Keratinocyte (primary cell): ENCODE measurements around the gene BRPF3. TPM values are rescaled to one million over a fixed set of nuclear protein-coding genes. Genes with fewer than 3 reads are reported as not detected.

ENCODE experiments used
- DNase-seq: peaks from one replicate; pipeline ENCODE4 v3.0.0-alpha.2; 2011; ENCODE audit warnings: low read depth, missing footprints, low spot score
- FAIRE-seq: peaks from 2 replicates; lab custom pipeline; 2011; peaks lifted over from hg19 to GRCh38; lab: Jason Lieb, UNC
- H2AFZ ChIP-seq: 2 replicates; pipeline ENCODE4 v1.6.0; 2012; ENCODE audit warnings: low read length, control low read depth, inconsistent platforms; ENCODE audit not compliant: control insufficient read depth
- H3K27ac ChIP-seq: 2 replicates; pipeline ENCODE4 v1.5.1; 2011; ENCODE audit warnings: low read length; ENCODE audit not compliant: control insufficient read depth, insufficient read depth
- H3K27me3 ChIP-seq: 3 replicates; pipeline ENCODE4 v1.6.0; 2011; ENCODE audit warnings: low read length; ENCODE audit not compliant: control insufficient read depth, insufficient read depth; ENCODE audit errors: extremely low read depth
- H3K36me3 ChIP-seq, 2 experiments: 2 replicates in 1 of 2; 3 replicates in 1 of 2; pipeline ENCODE4 v1.5.1; 2011; ENCODE audit warnings: low read length in 2 of 2, mild to moderate bottlenecking in 1 of 2; ENCODE audit not compliant: control insufficient read depth in 2 of 2, insufficient read depth in 2 of 2; ENCODE audit errors: extremely low read depth in 1 of 2
- H3K4me1 ChIP-seq: 3 replicates; pipeline ENCODE4 v1.5.1; 2011; ENCODE audit warnings: low read length; ENCODE audit not compliant: control insufficient read depth, insufficient read depth; ENCODE audit errors: extremely low read depth
- H3K4me2 ChIP-seq: 3 replicates; pipeline ENCODE4 v1.6.0; 2011; ENCODE audit warnings: low read depth, low read length; ENCODE audit not compliant: control insufficient read depth, insufficient read depth; ENCODE audit errors: extremely low read depth
- H3K4me3 ChIP-seq, 3 experiments: fragments of 200-600 bp in 1 of 3; sonication (generic) in 1 of 3; 2 replicates in 2 of 3; 3 replicates in 1 of 3; pipeline ENCODE4 v1.5.1; 2011 to 2016; ENCODE audit warnings: low read length in 3 of 3, mild to moderate bottlenecking in 3 of 3, control low read depth in 2 of 3, inconsistent platforms in 1 of 3, low read depth in 1 of 3, mixed read lengths in 1 of 3, mixed run types in 1 of 3, moderate library complexity in 1 of 3; ENCODE audit not compliant: control insufficient read depth in 2 of 3, insufficient read depth in 2 of 3; ENCODE audit errors: extremely low read depth in 1 of 3
- H3K79me2 ChIP-seq: 2 replicates; pipeline ENCODE4 v1.6.0; 2012; ENCODE audit warnings: low read length; ENCODE audit not compliant: control insufficient read depth, insufficient read depth
- H3K9ac ChIP-seq: 3 replicates; pipeline ENCODE4 v1.6.0; 2011; ENCODE audit warnings: low read length; ENCODE audit not compliant: control insufficient read depth, insufficient read depth; ENCODE audit errors: extremely low read depth
- H3K9me1 ChIP-seq: 3 replicates; pipeline ENCODE4 v1.6.0; 2011; ENCODE audit warnings: low read length; ENCODE audit not compliant: control insufficient read depth, insufficient read depth; ENCODE audit errors: extremely low read depth
- H3K9me3 ChIP-seq: 2 replicates; pipeline ENCODE4 v1.5.1; 2012; ENCODE audit warnings: low read depth, low read length; ENCODE audit not compliant: control insufficient read depth
- H4K20me1 ChIP-seq: 3 replicates; pipeline ENCODE4 v1.6.0; 2011; ENCODE audit warnings: low read length; ENCODE audit not compliant: control insufficient read depth, insufficient read depth; ENCODE audit errors: extremely low read depth
- EZH2 ChIP-seq: IDR thresholded peaks from one replicate; pipeline ENCODE4 v1.6.1; 2012; ENCODE audit warnings: inconsistent platforms, mild to moderate bottlenecking, low read length, moderate library complexity
- dilution Hi-C: fragments of 300-500 bp; cut with MboI; formaldehyde crosslinking; loops from one replicate; pipeline ENCODE4 v1.7.0; 2020; ENCODE audit warnings: low sequenced_read_pairs; ENCODE audit not compliant: extremely low pct_ligation_motif_present
- polyA plus RNA-seq, 5 experiments: library from polyadenylated mRNA; depleted of rRNA in 3 of 5; stranded (reverse) in 3 of 5; stranded (forward) in 1 of 5; unstranded in 1 of 5; fragments of >200 nt; gene quantifications; 1 replicate in 1 of 5; 2 replicates in 3 of 5; 3 replicates in 1 of 5; pipeline versions ENCODE4 v1.2.1 to v1.2.3, GENCODE V29; 2011 to 2012; ENCODE audit warnings: missing spikeins in 2 of 5, low read depth in 1 of 5, low replicate concordance in 1 of 5
- TF ChIP-seq, protein P1 (sequence below), 3 experiments: IDR thresholded peaks in 1 of 3; conservative IDR thresholded peaks in 1 of 3; optimal IDR thresholded peaks in 1 of 3; 2 replicates in 2 of 3; 3 replicates in 1 of 3; pipeline versions ENCODE3 to v1.5.1; 2011; ENCODE audit warnings: low read length in 3 of 3, mild to moderate bottlenecking in 3 of 3, moderate library complexity in 2 of 3, control low read depth in 1 of 3, inconsistent platforms in 1 of 3; ENCODE audit not compliant: insufficient read depth in 2 of 3; ENCODE audit errors: extremely low read depth in 1 of 3

Gene BRPF3
- polyA plus RNA-seq, 1 donor (not counting 4 experiments of a cell fraction or from before 2014, with no cell fraction given): 4.8 TPM

GRCh38 chr6:36149476-36149875 lies 47.1 kb upstream of the BRPF3 start:
- peaks cover 5% of the 10 kb centered on the region for H3K4me1 ChIP-seq
- dilution Hi-C loops: no loop called here
- no peak overlapping the region for H3K4me2 ChIP-seq
- H4K20me1 ChIP-seq: no peaks in the 10 kb centered on the region
- FAIRE-seq (no peak), DNase-seq (no peak)
- H3K4me3 ChIP-seq: no peak overlapping the region
- TF ChIP-seq EZH2: no peak
- TF ChIP-seq, protein P1, sequence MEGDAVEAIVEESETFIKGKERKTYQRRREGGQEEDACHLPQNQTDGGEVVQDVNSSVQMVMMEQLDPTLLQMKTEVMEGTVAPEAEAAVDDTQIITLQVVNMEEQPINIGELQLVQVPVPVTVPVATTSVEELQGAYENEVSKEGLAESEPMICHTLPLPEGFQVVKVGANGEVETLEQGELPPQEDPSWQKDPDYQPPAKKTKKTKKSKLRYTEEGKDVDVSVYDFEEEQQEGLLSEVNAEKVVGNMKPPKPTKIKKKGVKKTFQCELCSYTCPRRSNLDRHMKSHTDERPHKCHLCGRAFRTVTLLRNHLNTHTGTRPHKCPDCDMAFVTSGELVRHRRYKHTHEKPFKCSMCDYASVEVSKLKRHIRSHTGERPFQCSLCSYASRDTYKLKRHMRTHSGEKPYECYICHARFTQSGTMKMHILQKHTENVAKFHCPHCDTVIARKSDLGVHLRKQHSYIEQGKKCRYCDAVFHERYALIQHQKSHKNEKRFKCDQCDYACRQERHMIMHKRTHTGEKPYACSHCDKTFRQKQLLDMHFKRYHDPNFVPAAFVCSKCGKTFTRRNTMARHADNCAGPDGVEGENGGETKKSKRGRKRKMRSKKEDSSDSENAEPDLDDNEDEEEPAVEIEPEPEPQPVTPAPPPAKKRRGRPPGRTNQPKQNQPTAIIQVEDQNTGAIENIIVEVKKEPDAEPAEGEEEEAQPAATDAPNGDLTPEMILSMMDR (optimal IDR thresholded peaks at IDR 0.05 in 1 of 3, IDR thresholded peaks at IDR 0.05 in 1 of 3, conservative IDR thresholded peaks at IDR 0.05 in 1 of 3; ENCODE audit: extremely low read depth in 1 of 3, insufficient read depth in 2 of 3, low read length in 3 of 3): no peak
- no peaks in the 10 kb centered on the region for H3K9me3 ChIP-seq
- no peak overlapping the region for H2AFZ ChIP-seq
- no peaks in the 10 kb centered on the region for H3K79me2 ChIP-seq
- H3K9ac ChIP-seq: no peak overlapping the region
- no peaks in the 10 kb centered on the region for H3K36me3 ChIP-seq
- no peaks in the 10 kb centered on the region for H3K27me3 ChIP-seq
- H3K9me1 ChIP-seq: no peaks in the 10 kb centered on the region
- H3K27ac ChIP-seq: no peak overlapping the region

- Histone ChIP-seq H3K9me3 (no peaks in the 10 kb centered on the region), H3K4me3 (no peak overlapping the region), H3K9me1 (no peaks in the 10 kb centered on the region), H3K4me1 (peaks cover 8% of the 10 kb centered on the region), H3K4me2 (no peak overlapping the region), H3K9ac (no peak overlapping the region), H3K27me3 (no peaks in the 10 kb centered on the region), H3K27ac (no peak overlapping the region), H3K36me3 (no peaks in the 10 kb centered on the region), H4K20me1 (no peaks in the 10 kb centered on the region), H3K79me2 (no peaks in the 10 kb centered on the region), H2AFZ (no peak overlapping the region)
- DNase-seq (no peak), FAIRE-seq (no peak)
- dilution Hi-C loops: no loop called here
- TF ChIP-seq, protein P1 (optimal IDR thresholded peaks at IDR 0.05 in 1 of 3, IDR thresholded peaks at IDR 0.05 in 1 of 3, conservative IDR thresholded peaks at IDR 0.05 in 1 of 3; ENCODE audit: extremely low read depth in 1 of 3, insufficient read depth in 2 of 3, low read length in 3 of 3): no peak
- TF ChIP-seq EZH2: no peak
Measured at GRCh38 chr6:36150283-36150682, 46.3 kb upstream of the BRPF3 start.
